Coronary artery (tissue), 2 donors: ENCODE measurements around the gene PAPPA2.

ENCODE experiments used
- DNase-seq: peaks from one replicate; pipeline ENCODE4 v3.0.0-alpha.2; 2017; ENCODE audit warnings: low spot score
- H3K27ac ChIP-seq, 2 donors: fragments of 200-600 bp; sonication (generic); one replicate each; pipeline ENCODE4 v1.5.1; 2016 to 2019
- H3K4me3 ChIP-seq: fragments of 200-600 bp; sonication (generic); 2 replicates; pipeline ENCODE4 v1.5.1; 2016; ENCODE audit warnings: mild to moderate bottlenecking, moderate library complexity
- CTCF ChIP-seq: fragments of 200-600 bp; sonication (generic); IDR thresholded peaks from one replicate; pipeline ENCODE4 v1.5.1; 2019; ENCODE audit warnings: antibody characterized with exemption

Gene PAPPA2

GRCh38 chr1:176539018-176539417 lies 76.0 kb downstream of the PAPPA2 start:
- no peak for DNase-seq
- Histone ChIP-seq H3K4me3 (no peak overlapping the region), H3K27ac (no peak overlapping the region)
- TF ChIP-seq CTCF = no peak

DNA sequence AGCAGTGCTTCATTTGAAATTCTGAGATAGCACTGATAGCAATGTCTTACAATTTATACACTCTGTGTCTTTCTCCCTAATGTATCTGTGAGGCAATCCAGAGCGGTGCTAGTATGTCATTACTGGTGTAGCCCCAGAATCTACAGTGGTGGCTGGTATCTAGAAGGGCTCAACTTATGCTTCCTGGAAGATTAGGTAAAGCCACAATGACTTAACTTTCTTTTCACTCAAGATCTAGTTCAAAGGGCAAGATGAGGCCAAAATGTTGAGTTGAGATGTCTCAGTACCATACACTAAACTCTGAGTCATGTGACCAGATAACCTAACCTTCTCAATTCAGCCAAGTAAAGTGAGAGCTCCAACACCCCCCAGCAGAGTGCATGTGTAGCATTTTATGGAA lies 77.5 kb downstream of the PAPPA2 start:
- TF ChIP-seq CTCF = no peak
- no peak overlapping the region for H3K27ac ChIP-seq
- DNase-seq = no peak

DNA sequence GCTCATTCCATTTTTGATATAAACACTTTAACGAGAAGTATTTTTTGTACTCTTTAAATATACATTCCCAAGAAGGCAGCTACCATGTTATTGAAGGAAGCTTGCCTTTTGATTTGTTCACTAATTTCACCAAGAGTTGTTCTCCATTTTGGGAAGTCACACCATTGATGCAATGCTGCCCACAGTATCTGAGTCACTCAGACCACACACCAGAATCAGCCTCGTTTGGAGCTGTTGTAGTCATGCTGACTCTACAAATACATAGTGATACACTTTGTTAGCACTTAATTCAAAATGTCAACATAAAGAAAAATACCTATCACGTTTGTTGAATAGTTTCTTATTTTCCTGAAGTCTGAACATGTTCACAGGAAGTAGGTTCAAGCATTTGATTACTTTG lies 78.7 kb downstream of the PAPPA2 start:
- H3K4me3 ChIP-seq = no peak overlapping the region
- DNase-seq = no peak
- no peak overlapping the region for H3K27ac ChIP-seq
- no peak for TF ChIP-seq CTCF

More for the DNA sequence above, 77.5 kb downstream of the PAPPA2 start:
- H3K4me3 ChIP-seq = no peak overlapping the region

GRCh38 chr1:176542352-176542751 lies 79.4 kb downstream of the PAPPA2 start:
- TF ChIP-seq CTCF = no peak
- no peak overlapping the region for H3K4me3 ChIP-seq
- DNase-seq = no peak
- no peak overlapping the region for H3K27ac ChIP-seq

- DNase-seq = no peak
- no peak for TF ChIP-seq CTCF
- H3K27ac ChIP-seq = no peak overlapping the region
- no peak overlapping the region for H3K4me3 ChIP-seq
These were observed 80.6 kb downstream of the PAPPA2 start for GRCh38 chr1:176543360-176544129.

DNA sequence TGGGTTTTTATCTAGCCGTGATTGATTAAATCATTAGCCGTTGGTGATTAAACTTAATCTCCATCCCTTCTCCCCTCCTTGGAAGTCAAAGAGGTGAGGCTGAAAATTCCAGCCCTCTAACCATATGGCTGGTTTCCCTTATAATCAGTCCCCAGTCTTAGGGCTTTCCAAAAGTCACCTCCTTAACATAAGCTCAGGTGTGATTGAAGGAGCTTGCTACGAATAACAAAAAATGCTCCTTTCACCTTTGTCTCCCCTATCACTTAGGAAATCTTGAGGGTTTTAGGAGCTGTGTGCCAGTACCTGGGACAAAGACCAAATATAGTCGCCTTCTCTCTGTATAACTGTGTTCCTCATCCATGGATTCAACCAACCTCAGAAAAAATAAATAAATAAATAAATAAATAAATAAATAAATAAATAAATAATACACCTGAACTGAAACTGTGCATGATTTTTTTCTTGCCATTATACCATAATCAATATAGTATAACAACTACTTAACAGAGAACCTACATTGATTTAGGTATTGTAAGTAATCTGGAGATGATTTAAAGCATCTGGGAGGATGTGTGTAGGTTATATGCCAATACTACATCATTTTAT lies 82.2 kb downstream of the PAPPA2 start:
- no peak overlapping the region for H3K27ac ChIP-seq
- DNase-seq = no peak
- no peak for TF ChIP-seq CTCF
- no peak overlapping the region for H3K4me3 ChIP-seq

GRCh38 chr1:176546825-176547224 lies 83.8 kb downstream of the PAPPA2 start:
- no peak overlapping the region for H3K4me3 ChIP-seq
- no peak overlapping the region for H3K27ac ChIP-seq
- no peak for DNase-seq
- TF ChIP-seq CTCF = no peak
